ENCODE data around the gene SLC9A9.

Gene SLC9A9

GRCh38 chr3:143847787-143848631 is at the start of gene SLC9A9:
Gene SLC9A9 (minus strand): TSS chr3:143848468. CDS start chr3:143848322, 146 bp downstream.
- no peaks in the 10 kb centered on the region for H3K27me3 Mint-ChIP-seq (ENCODE audit: low read depth, poor library complexity)
- peak within 1 kb of the TSS; percentile 92 for H3K4me3 Mint-ChIP-seq
- H3K27ac Mint-ChIP-seq = peak within 1 kb of the TSS; percentile 9
- H3K36me3 Mint-ChIP-seq (ENCODE audit: low read depth) = no peaks in the 10 kb centered on the region
- peaks cover 30% of the 10 kb centered on the region for H3K4me1 Mint-ChIP-seq
- H3K9me3 Mint-ChIP-seq = no peaks in the 10 kb centered on the region
- peak; percentile 6 for DNase-seq
- no peak for TF ChIP-seq CTCF (IDR thresholded peaks at IDR 0.05)

GRCh38 chr3:143897576-143898295 is 49.5 kb upstream of the SLC9A9 start:
- H3K4me3 Mint-ChIP-seq = no peak overlapping the region
- no peaks in the 10 kb centered on the region for H3K27me3 Mint-ChIP-seq (ENCODE audit: low read depth, poor library complexity)
- H3K4me1 Mint-ChIP-seq = peaks cover 8% of the 10 kb centered on the region
- no peaks in the 10 kb centered on the region for H3K36me3 Mint-ChIP-seq (ENCODE audit: low read depth)
- no peak for DNase-seq
- H3K9me3 Mint-ChIP-seq = no peaks in the 10 kb centered on the region
- H3K27ac Mint-ChIP-seq = peak overlapping the region; percentile 14
- no peak for TF ChIP-seq CTCF (IDR thresholded peaks at IDR 0.05)

GRCh38 chr3:143896486-143896885 is 48.2 kb upstream of the SLC9A9 start:
- H3K4me1 Mint-ChIP-seq = peaks cover 8% of the 10 kb centered on the region
- no peak for TF ChIP-seq CTCF (IDR thresholded peaks at IDR 0.05)
- H3K27ac Mint-ChIP-seq = no peak overlapping the region
- no peaks in the 10 kb centered on the region for H3K36me3 Mint-ChIP-seq (ENCODE audit: low read depth)
- DNase-seq = no peak
- no peak overlapping the region for H3K4me3 Mint-ChIP-seq
- H3K9me3 Mint-ChIP-seq = no peaks in the 10 kb centered on the region
- no peaks in the 10 kb centered on the region for H3K27me3 Mint-ChIP-seq (ENCODE audit: low read depth, poor library complexity)

- Mint-ChIP-seq H3K4me1 (peaks cover 8% of the 10 kb centered on the region), H3K27me3 (ENCODE audit: low read depth, poor library complexity) (no peaks in the 10 kb centered on the region), H3K27ac (no peak overlapping the region), H3K9me3 (no peaks in the 10 kb centered on the region), H3K4me3 (no peak overlapping the region), H3K36me3 (ENCODE audit: low read depth) (no peaks in the 10 kb centered on the region)
- DNase-seq = no peak
- peak; percentile 8 for TF ChIP-seq CTCF (IDR thresholded peaks at IDR 0.05)
These were observed 47.5 kb upstream of the SLC9A9 start for GRCh38 chr3:143895805-143896204.

GRCh38 chr3:143888846-143889245 is 40.6 kb upstream of the SLC9A9 start:
- peaks cover 24% of the 10 kb centered on the region for H3K4me1 Mint-ChIP-seq
- peaks cover 4% of the 10 kb centered on the region for H3K27me3 Mint-ChIP-seq (ENCODE audit: low read depth, poor library complexity)

More at GRCh38 chr3:143888846-143889245, 40.6 kb upstream of the SLC9A9 start:
- Mint-ChIP-seq H3K36me3 (ENCODE audit: low read depth) (no peaks in the 10 kb centered on the region), H3K9me3 (peaks cover 4% of the 10 kb centered on the region), H3K4me3 (no peak overlapping the region), H3K27ac (no peak overlapping the region)
- DNase-seq = no peak
- no peak for TF ChIP-seq CTCF (IDR thresholded peaks at IDR 0.05)

All from nephron progenitor cell (in vitro differentiated cells).